GM12874 (cell line): ENCODE measurements around the gene DLG1.

Experiments
- TF ChIP-seq, protein P1 (sequence below): IDR thresholded peaks from 2 replicates; pipeline ENCODE4 v1.5.1; 2011; ENCODE audit warnings: low read depth, mild to moderate bottlenecking, control low read depth, low read length, moderate library complexity; ENCODE audit not compliant: insufficient read depth

Gene DLG1

DNA sequence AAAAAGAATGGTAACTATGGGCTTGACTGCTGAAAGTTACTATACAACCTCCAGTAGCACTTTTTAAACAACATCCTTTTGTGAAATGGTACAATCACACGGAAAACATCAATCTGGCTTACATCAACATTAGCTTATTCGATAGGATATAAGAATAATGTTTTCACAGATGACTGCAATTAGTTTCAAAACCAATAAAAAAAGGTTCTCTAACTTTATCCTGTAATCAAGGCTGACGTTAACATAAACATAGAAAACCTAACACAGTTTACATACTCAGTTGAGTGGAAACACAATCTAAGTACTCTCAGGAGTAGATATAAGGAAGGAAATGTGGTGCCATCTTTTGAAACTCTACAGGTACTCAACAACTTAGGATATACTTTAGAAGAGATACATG is 102.2 kb downstream of the DLG1 start:
- TF ChIP-seq, protein P1, sequence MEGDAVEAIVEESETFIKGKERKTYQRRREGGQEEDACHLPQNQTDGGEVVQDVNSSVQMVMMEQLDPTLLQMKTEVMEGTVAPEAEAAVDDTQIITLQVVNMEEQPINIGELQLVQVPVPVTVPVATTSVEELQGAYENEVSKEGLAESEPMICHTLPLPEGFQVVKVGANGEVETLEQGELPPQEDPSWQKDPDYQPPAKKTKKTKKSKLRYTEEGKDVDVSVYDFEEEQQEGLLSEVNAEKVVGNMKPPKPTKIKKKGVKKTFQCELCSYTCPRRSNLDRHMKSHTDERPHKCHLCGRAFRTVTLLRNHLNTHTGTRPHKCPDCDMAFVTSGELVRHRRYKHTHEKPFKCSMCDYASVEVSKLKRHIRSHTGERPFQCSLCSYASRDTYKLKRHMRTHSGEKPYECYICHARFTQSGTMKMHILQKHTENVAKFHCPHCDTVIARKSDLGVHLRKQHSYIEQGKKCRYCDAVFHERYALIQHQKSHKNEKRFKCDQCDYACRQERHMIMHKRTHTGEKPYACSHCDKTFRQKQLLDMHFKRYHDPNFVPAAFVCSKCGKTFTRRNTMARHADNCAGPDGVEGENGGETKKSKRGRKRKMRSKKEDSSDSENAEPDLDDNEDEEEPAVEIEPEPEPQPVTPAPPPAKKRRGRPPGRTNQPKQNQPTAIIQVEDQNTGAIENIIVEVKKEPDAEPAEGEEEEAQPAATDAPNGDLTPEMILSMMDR: no peak

- TF ChIP-seq, protein P1: no peak
Measured at GRCh38 chr3:197195326-197195725, 103.1 kb downstream of the DLG1 start.

GRCh38 chr3:197191897-197192296 is 106.5 kb downstream of the DLG1 start:
- TF ChIP-seq, protein P1: no peak

DNA sequence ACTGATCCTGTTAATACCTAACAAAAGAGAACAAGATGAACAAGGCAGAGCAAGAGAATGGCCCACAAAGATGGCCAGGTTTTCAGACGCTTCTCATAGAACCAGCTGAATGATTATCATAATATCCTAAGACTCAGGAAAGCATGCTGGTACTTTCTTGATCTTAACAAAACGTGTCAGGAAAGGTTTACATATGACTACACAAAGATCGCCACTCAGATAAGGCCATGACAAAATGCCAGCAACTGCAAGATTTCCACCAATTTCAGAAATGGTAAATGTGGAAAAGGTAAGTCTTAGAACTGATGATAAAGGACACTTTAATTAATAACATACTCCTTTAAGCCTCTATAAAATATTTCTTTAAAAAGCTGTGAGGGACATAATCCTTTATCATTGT is 108.8 kb downstream of the DLG1 start:
- TF ChIP-seq, protein P1: no peak

GRCh38 chr3:197188963-197189362 is 109.4 kb downstream of the DLG1 start:
- TF ChIP-seq, protein P1: no peak

- TF ChIP-seq, protein P1: peak; percentile 52; the same call in 1 of the 2 replicates
Measured at GRCh38 chr3:197186887-197187588, 111.4 kb downstream of the DLG1 start.

- TF ChIP-seq, protein P1: no peak
Measured at GRCh38 chr3:197183582-197183981, 114.8 kb downstream of the DLG1 start.
